ENCODE measurements around the gene TBCD. TPM values are rescaled to one million over a fixed set of nuclear protein-coding genes. Genes with fewer than 3 reads are reported as not detected.

The TBCD gene
- polyA plus RNA-seq, 2 of the 4 experiments (the other 2 are of a cell fraction): 33.5 to 49.1 TPM

GRCh38 chr17:82815790-82816305, 64.0 kb downstream of the TBCD start:
- ATAC-seq (no peak), DNase-seq (ENCODE audit: low read depth in 1 of 2, low spot score in 1 of 2) (no peak), FAIRE-seq (no peak)
- H3K4me1 ChIP-seq: no peaks in the 10 kb centered on the region
- ChIA-PET POLR2A (no interaction called here), CTCF (interaction anchor here (0.9 to 1.6 kb wide), 3 partner anchors 11 to 42 kb away, joined by 3 to 6 read pairs (median 4); no protein-coding TSS in a partner anchor)
- H3K9me3 ChIP-seq: peaks cover 15% of the 10 kb centered on the region
- H3K4me3 ChIP-seq: no peak overlapping the region
- H3K4me2 ChIP-seq: no peak overlapping the region
- 95% methylated on average over 13 of the region's 13 CpGs for WGBS (ENCODE audit: missing lambda C conversion rate)
- TF ChIP-seq ESRRA (IDR thresholded peaks at IDR 0.05; ENCODE audit: borderline replicate concordance, low read length) (no peak), CEBPB (IDR thresholded peaks at IDR 0.05) (peak; percentile 89 to 91; a peak in 3 of 4 replicates)
- H3K27ac ChIP-seq: no peak overlapping the region

GRCh38 chr17:82816358-82816757, 64.5 kb downstream of the TBCD start:
- ATAC-seq (no peak), FAIRE-seq (no peak), DNase-seq (ENCODE audit: low read depth in 1 of 2, low spot score in 1 of 2) (no peak)
- ChIA-PET POLR2A (no interaction called here), CTCF (interaction anchor here (1.3 kb wide), 1 partner anchor 22 kb away, joined by 3 read pairs; no protein-coding TSS in a partner anchor)
- H3K4me1 ChIP-seq: no peaks in the 10 kb centered on the region
- no peak overlapping the region for H3K4me3 ChIP-seq
- 86% methylated on average over 7 of the region's 7 CpGs for WGBS (ENCODE audit: missing lambda C conversion rate)
- TF ChIP-seq MAFK (IDR thresholded peaks at IDR 0.05; ENCODE audit: partially characterized antibody): no peak
- peaks cover 19% of the 10 kb centered on the region for H3K9me3 ChIP-seq
- H3K27ac ChIP-seq: no peak overlapping the region
- H3K4me2 ChIP-seq: no peak overlapping the region

- 91% methylated on average over 5 of the region's 5 CpGs for WGBS (ENCODE audit: missing lambda C conversion rate)
Measured at GRCh38 chr17:82817947-82818346, 66.1 kb downstream of the TBCD start.

GRCh38 chr17:82820278-82821251, 68.7 kb downstream of the TBCD start:
- WGBS (ENCODE audit: missing lambda C conversion rate): 97% methylated on average over 5 of the region's 5 CpGs
- FAIRE-seq (peak; percentile 56), DNase-seq (ENCODE audit: low read depth in 1 of 2, low spot score in 1 of 2) (peak in 1 of 2 experiments; percentile 31), ATAC-seq (no peak)
- Histone ChIP-seq H3K27ac (no peak overlapping the region), H3K4me3 (no peak overlapping the region), H3K4me1 (no peaks in the 10 kb centered on the region), H3K4me2 (no peak overlapping the region), H3K9me3 (peaks cover 19% of the 10 kb centered on the region)
- CTCF ChIA-PET: interaction anchor here (0.9 to 1.3 kb wide), 3 partner anchors 16 to 70 kb away, joined by 3 to 5 read pairs (median 3); no protein-coding TSS in a partner anchor
- TF ChIP-seq SMC3 (IDR thresholded peaks at IDR 0.05): no peak
- TF ChIP-seq KDM1A (IDR thresholded peaks at IDR 0.05; ENCODE audit: low read depth): peak; percentile 68; the same call in 1 of the 2 replicates
- POLR2A ChIA-PET: no interaction called here

More at GRCh38 chr17:82817947-82818346, 66.1 kb downstream of the TBCD start:
- Histone ChIP-seq H3K4me3 (no peak overlapping the region), H3K27ac (no peak overlapping the region), H3K4me2 (no peak overlapping the region), H3K4me1 (no peaks in the 10 kb centered on the region), H3K9me3 (peaks cover 19% of the 10 kb centered on the region)
- no peak for FAIRE-seq
- TF ChIP-seq CBX2 (IDR thresholded peaks at IDR 0.05; ENCODE audit: borderline replicate concordance, low read depth) (no peak), HOXA7 (CRISPR knock-in tag; IDR thresholded peaks at IDR 0.05) (no peak), FOXS1 (CRISPR knock-in tag; IDR thresholded peaks at IDR 0.05) (no peak), SREBF2 (IDR thresholded peaks at IDR 0.05) (no peak)
- no peak for ATAC-seq
- no peak for DNase-seq (ENCODE audit: low read depth in 1 of 2, low spot score in 1 of 2)
- POLR2A ChIA-PET: no interaction called here
- CTCF ChIA-PET: interaction anchor here (0.8 to 1.4 kb wide), 5 partner anchors 16 to 50 kb away, joined by 3 read pairs; no protein-coding TSS in a partner anchor

- Histone ChIP-seq H3K9me3 (peaks cover 19% of the 10 kb centered on the region), H3K4me3 (no peak overlapping the region), H3K27ac (no peak overlapping the region), H3K4me2 (no peak overlapping the region), H3K4me1 (no peaks in the 10 kb centered on the region)
- POLR2A ChIA-PET: no interaction called here
- TF ChIP-seq NFE2L2 (conservative IDR thresholded peaks at IDR 0.05; ENCODE audit: low read length) (no peak), POLR2AphosphoS2 (conservative IDR thresholded peaks at IDR 0.05; ENCODE audit: low read length) (no peak), MAX (IDR thresholded peaks at IDR 0.05) (no peak), FOXS1 (CRISPR knock-in tag; IDR thresholded peaks at IDR 0.05) (no peak), NR3C1 (IDR thresholded peaks at IDR 0.05) (no peak), PHF8 (IDR thresholded peaks at IDR 0.05; ENCODE audit: borderline replicate concordance, low read depth) (no peak), MAZ (IDR thresholded peaks at IDR 0.05; ENCODE audit: borderline replicate concordance, low read depth, low read length) (no peak), HDAC2 (IDR thresholded peaks at IDR 0.05) (no peak)
- CTCF ChIA-PET: interaction anchor here (0.6 kb wide), 1 partner anchor 34 kb away, joined by 3 read pairs; no protein-coding TSS in a partner anchor
- no peak for FAIRE-seq
- no peak for DNase-seq (ENCODE audit: low read depth in 1 of 2, low spot score in 1 of 2)
- WGBS (ENCODE audit: missing lambda C conversion rate): 91% methylated on average over 2 of the region's 2 CpGs
- ATAC-seq: no peak
Measured at GRCh38 chr17:82821554-82821953, 69.7 kb downstream of the TBCD start.
